ENCODE results near the gene RAB28.

RAB28 gene

DNA sequence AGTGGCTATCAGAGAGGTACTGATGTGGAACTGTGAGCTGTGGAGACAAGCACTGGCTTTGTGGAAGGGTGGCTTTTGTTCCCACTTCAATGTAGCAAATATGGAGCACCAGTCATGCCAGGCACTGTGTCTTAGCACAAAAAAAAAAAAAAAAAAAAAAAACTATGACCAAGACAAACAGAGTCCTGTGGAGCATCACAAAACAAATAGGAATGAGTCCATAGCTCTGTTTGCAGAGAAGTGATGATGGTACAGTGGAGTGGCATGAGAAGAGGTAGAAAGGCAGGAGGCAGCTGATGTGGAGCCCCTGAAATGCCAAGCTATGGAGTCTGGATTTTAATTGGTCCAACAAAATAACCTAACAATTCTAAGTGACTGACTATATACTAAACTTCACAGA, 116.9 kb downstream of the RAB28 start:
- TF ChIP-seq, protein P1, sequence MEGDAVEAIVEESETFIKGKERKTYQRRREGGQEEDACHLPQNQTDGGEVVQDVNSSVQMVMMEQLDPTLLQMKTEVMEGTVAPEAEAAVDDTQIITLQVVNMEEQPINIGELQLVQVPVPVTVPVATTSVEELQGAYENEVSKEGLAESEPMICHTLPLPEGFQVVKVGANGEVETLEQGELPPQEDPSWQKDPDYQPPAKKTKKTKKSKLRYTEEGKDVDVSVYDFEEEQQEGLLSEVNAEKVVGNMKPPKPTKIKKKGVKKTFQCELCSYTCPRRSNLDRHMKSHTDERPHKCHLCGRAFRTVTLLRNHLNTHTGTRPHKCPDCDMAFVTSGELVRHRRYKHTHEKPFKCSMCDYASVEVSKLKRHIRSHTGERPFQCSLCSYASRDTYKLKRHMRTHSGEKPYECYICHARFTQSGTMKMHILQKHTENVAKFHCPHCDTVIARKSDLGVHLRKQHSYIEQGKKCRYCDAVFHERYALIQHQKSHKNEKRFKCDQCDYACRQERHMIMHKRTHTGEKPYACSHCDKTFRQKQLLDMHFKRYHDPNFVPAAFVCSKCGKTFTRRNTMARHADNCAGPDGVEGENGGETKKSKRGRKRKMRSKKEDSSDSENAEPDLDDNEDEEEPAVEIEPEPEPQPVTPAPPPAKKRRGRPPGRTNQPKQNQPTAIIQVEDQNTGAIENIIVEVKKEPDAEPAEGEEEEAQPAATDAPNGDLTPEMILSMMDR (conservative IDR thresholded peaks at IDR 0.05) = no peak
- no peak overlapping the region for H3K27ac ChIP-seq

DNA sequence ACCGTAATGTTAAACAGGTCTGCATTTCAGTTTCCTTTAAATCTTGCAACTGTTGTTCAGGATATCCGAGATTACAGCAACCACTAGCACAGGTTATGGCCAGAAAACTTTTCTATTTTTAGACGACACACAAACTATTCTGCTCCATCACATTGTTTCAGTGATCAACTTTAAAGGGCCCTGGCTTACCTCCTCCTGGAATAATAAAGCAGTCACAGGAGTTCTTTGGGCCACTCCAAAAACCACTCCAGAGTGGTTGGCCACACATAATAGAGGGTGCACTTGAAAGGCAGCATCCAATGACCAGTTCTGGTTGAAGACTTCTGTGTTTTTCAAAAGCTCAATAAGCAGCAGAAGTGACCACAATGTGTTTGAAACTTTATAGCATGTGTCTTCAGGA, 118.9 kb downstream of the RAB28 start:
- TF ChIP-seq, protein P1 (conservative IDR thresholded peaks at IDR 0.05) = no peak
- no peak overlapping the region for H3K27ac ChIP-seq

DNA sequence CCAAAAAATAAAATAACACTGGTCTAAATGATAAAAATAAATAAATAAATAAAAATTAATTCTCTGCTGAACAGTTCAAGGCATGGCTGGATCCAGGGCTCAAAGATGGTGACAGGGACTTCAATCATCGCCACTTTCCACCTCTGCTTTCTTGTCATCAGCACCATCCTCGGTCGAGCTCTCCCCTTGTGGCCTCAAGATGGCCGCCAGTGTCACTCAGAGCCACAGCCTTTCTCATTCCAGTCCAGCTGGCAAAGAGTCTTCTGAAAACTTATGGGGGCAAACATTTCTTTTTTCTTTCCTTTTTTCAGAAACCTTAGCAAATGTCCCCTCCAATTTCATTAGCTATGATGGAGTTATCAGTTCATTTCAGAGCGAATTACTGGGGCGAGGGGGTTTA, 119.5 kb downstream of the RAB28 start:
- no peak overlapping the region for H3K27ac ChIP-seq
- TF ChIP-seq, protein P1 (conservative IDR thresholded peaks at IDR 0.05) = no peak

DNA sequence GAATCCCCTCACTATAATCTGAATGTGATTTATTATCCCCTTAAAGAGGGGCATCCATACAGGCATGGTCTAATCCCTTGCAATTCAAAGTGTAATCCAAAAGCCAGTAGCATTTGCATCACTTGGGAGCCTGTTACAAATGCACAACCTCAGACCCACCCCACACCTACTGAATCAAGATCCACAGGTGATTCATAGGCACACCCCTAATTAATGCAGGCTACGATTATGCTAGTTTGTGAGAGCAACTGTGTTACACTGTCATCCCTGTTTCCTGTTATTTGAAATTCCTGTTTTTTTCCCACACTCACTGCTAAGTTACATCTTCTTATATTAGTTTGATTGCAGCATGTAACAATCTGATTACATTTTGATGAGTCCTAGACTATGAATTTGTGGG, 120.0 kb downstream of the RAB28 start:
- H3K27ac ChIP-seq = no peak overlapping the region
- TF ChIP-seq, protein P1 (conservative IDR thresholded peaks at IDR 0.05) = no peak

DNA sequence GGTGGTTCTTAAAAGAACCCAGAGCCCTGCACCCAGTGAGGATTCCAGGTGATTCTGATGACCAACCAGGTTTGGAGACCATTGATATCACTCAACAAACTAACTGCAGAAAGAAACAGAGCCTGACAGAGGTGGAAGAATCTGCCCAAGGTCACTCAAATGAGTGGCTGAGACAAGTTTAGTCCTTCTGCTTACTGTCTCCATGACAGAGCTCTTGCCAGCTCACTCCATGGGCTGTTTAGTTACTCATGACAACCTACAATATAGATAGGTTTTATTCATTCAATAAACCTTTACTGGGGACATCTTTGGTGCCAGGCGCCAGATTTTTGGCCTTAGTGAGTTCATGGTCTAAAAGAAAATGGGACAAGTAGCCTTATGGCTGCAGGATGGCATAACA, 124.3 kb downstream of the RAB28 start:
- TF ChIP-seq, protein P1 (conservative IDR thresholded peaks at IDR 0.05) = no peak
- no peak overlapping the region for H3K27ac ChIP-seq

DNA sequence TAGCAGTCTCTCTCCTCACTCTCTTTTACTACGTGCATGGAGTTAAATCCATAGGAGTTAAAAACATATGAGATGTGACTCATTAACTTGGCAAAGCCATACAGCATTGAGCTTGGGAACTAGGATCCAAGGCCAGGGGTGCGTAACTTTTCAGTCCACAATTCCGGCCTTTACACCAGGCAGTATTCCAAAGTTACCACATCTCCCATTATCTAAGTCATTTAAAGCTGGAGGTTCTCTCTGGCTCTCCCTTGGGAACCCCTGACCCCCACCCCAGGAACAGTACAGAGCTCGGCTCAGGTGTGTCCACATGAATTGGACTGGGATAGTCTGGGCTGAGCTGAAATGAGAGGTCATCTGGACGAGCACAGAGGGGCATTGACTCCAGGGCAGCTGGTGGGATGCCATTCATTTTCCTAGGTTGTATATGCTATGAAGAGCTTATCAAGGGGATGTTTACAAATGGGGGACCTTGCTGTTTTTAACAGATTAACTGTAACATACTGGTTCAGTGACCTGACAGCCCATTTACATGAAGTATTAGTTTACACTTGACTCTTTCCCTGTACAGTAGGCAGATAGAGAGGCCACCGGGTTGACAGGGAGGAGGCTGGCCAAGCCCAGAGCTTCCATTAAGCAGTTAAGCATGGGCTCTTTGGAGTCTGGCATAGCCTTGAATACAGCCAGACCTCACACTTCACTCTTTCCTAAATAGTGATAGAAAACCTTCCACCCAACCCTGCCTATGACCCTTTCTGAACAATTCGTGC, 128.8 kb downstream of the RAB28 start:
- H3K27ac ChIP-seq = no peak overlapping the region
- TF ChIP-seq, protein P1 (conservative IDR thresholded peaks at IDR 0.05) = no peak

DNA sequence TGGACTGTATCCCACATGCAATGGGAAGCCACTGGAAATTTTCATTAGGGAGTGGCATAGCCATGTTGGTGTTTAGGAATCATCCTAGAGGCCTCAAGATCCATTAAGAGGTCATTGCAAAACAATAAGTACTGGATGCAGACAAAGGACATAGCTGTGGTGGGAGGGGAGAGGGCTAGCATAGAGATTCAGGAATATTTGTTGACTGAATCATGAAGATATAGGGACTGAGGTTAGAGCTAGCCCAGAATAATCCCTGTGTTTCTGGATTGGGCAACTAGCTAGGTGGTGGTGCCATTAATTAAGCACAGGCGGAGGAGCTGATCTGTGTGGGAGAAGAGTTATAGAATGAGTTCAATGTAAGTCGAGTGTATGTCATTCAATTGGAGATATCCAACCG, 135.0 kb downstream of the RAB28 start:
- H3K27ac ChIP-seq = no peak overlapping the region
- TF ChIP-seq, protein P1 (conservative IDR thresholded peaks at IDR 0.05) = no peak

Measured in VCaP (cell line).